SK-N-SH (cell line): ENCODE measurements around the gene ARSJ. TPM values are rescaled to one million over a fixed set of nuclear protein-coding genes. Genes with fewer than 3 reads are reported as not detected.

Experiments used
- CTCF ChIA-PET: fragments of 300-600, 350-600 bp; formaldehyde crosslinking; extraction: SDS; loops from one replicate; lab custom pipeline; 2021; lab: Yijun Ruan, JAX
- POLR2A ChIA-PET: fragments of 350-600 bp; sonication (Branson Sonifier 250); formaldehyde crosslinking; extraction: SDS; loops from one replicate; lab custom pipeline; 2020; ENCODE audit warnings: antibody characterized with exemption, inconsistent platforms; lab: Yijun Ruan, JAX
- DNase-seq: peaks from one replicate; pipeline ENCODE4 v3.0.0; 2012
- H2AFZ ChIP-seq: fragments of 200-600 bp; sonication (generic); 2 replicates; pipeline ENCODE4 v1.8.1; 2016; ENCODE audit warnings: antibody characterized with exemption, mild to moderate bottlenecking, low read depth
- H3F3A ChIP-seq: fragments of 200-600 bp; sonication (generic); replicated peaks from 2 replicates; pipeline ENCODE3; 2016; ENCODE audit warnings: antibody characterized with exemption, mild to moderate bottlenecking; ENCODE audit not compliant: insufficient read depth
- H3K27ac ChIP-seq, 2 experiments: fragments of 200-500 bp in 1 of 2; fragments of 200-600 bp in 1 of 2; sonication (Bioruptor generic) in 1 of 2; sonication (generic), shearing (Covaris generic) in 1 of 2; 2 replicates each; pipeline versions ENCODE4 v1.5.1 to v1.6.1; 2014 to 2016; ENCODE audit warnings: low read depth in 2 of 2, inconsistent platforms in 1 of 2, low read length in 1 of 2, mild to moderate bottlenecking in 1 of 2, mixed read lengths in 1 of 2
- H3K27me3 ChIP-seq: fragments of 200-600 bp; sonication (generic), shearing (Covaris generic); 2 replicates; pipeline ENCODE4 v1.6.1; 2016; ENCODE audit warnings: mixed run types; ENCODE audit not compliant: insufficient read depth
- H3K36me3 ChIP-seq, 2 experiments: fragments of 200-500 bp in 1 of 2; fragments of 200-600 bp in 1 of 2; sonication (Bioruptor generic) in 1 of 2; sonication (generic) in 1 of 2; replicated peaks in 1 of 2; 2 replicates each; pipeline versions ENCODE3 to v1.5.1; 2014 to 2016; ENCODE audit warnings: low read length in 1 of 2, mild to moderate bottlenecking in 1 of 2; ENCODE audit not compliant: insufficient read depth in 2 of 2, control insufficient read depth in 1 of 2
- H3K4me1 ChIP-seq, 2 experiments: fragments of 200-500 bp in 1 of 2; fragments of 200-600 bp in 1 of 2; sonication (Bioruptor generic) in 1 of 2; sonication (generic), shearing (Covaris generic) in 1 of 2; 2 replicates each; pipeline versions ENCODE4 v1.5.1 to v1.6.1; 2014 to 2016; ENCODE audit warnings: low read depth in 1 of 2, low read length in 1 of 2, mixed run types in 1 of 2; ENCODE audit not compliant: insufficient read depth in 2 of 2, control insufficient read depth in 1 of 2
- H3K4me2 ChIP-seq: fragments of 200-600 bp; sonication (generic), shearing (Covaris generic); 2 replicates; pipeline ENCODE4 v1.6.1; 2017; ENCODE audit warnings: mixed run types
- H3K4me3 ChIP-seq, 2 experiments: fragments of 200-500 bp in 1 of 2; fragments of 200-600 bp in 1 of 2; sonication (Bioruptor generic) in 1 of 2; sonication (generic), shearing (Covaris generic) in 1 of 2; 2 replicates each; pipeline versions ENCODE4 v1.5.1 to v1.8.1; 2014 to 2016; ENCODE audit warnings: low read depth in 2 of 2, inconsistent platforms in 1 of 2, low read length in 1 of 2, mild to moderate bottlenecking in 1 of 2, mixed read lengths in 1 of 2, moderate library complexity in 1 of 2
- H3K79me2 ChIP-seq: fragments of 200-600 bp; sonication (generic); 2 replicates; pipeline ENCODE4 v1.8.1; 2017; ENCODE audit warnings: mild to moderate bottlenecking; ENCODE audit not compliant: insufficient read depth
- H3K9ac ChIP-seq: fragments of 200-600 bp; sonication (generic); 2 replicates; pipeline ENCODE4 v1.6.1; 2017; ENCODE audit warnings: mixed run types
- H3K9me2 ChIP-seq: fragments of 200-600 bp; sonication (generic); 2 replicates; pipeline ENCODE4 v1.6.1; 2017; ENCODE audit warnings: mixed run types
- H3K9me3 ChIP-seq: fragments of 200-600 bp; sonication (generic); 2 replicates; pipeline ENCODE4 v1.6.1; 2017; ENCODE audit warnings: mixed run types, mild to moderate bottlenecking, moderate library complexity
- H4K20me1 ChIP-seq: fragments of 200-600 bp; sonication (generic); 2 replicates; pipeline ENCODE4 v1.6.1; 2017; ENCODE audit warnings: mild to moderate bottlenecking, mixed run types; ENCODE audit not compliant: insufficient read depth
- EZH2phosphoT487 ChIP-seq: fragments of 200-600 bp; sonication (generic); IDR thresholded peaks from 2 replicates; pipeline ENCODE4 v1.6.1; 2017; ENCODE audit warnings: low read depth, mixed run types, mild to moderate bottlenecking, antibody characterized with exemption, moderate library complexity, borderline replicate concordance
- FOSL2 ChIP-seq: IDR thresholded peaks from 2 replicates; pipeline ENCODE4 v1.4.0; 2012; ENCODE audit warnings: low read depth, mild to moderate bottlenecking, moderate library complexity, borderline replicate concordance
- GABPA ChIP-seq: IDR thresholded peaks from 2 replicates; pipeline ENCODE4 v1.4.0; 2012; ENCODE audit warnings: low read depth, mild to moderate bottlenecking
- MEF2A ChIP-seq: IDR thresholded peaks from 2 replicates; pipeline ENCODE4 v1.4.0; 2012; ENCODE audit warnings: low read depth, borderline replicate concordance
- MXI1 ChIP-seq: IDR thresholded peaks from 2 replicates; pipeline ENCODE4 v1.6.1; 2012; ENCODE audit warnings: mild to moderate bottlenecking, low read depth, low read length, improper control_type of control experiment
- USF2 ChIP-seq: fragments of 150-350 bp; IDR thresholded peaks from 2 replicates; pipeline ENCODE4 v1.6.1; 2017; ENCODE audit warnings: antibody characterized with exemption, low read length, low read depth, borderline replicate concordance
- WGBS: methylation state at CpG from one replicate; pipeline ENCODE4 v1.1.6; 2017; ENCODE audit warnings: low lambda C conversion rate; 5-methylcytosine and 5-hydroxymethylcytosine counted together
- polyA plus RNA-seq, 3 experiments: library from polyadenylated mRNA; depleted of rRNA; stranded (reverse); fragments of >200 nt; gene quantifications; 2 replicates each; pipeline ENCODE4 v1.2.3, GENCODE V29; 2012
- TF ChIP-seq, protein P1 (sequence below): IDR thresholded peaks from 2 replicates; pipeline ENCODE4 v1.4.0; 2012; ENCODE audit warnings: low read depth

ARSJ gene
- polyA plus RNA-seq, 1 of the 3 experiments (the other 2 are of a cell fraction): 30.4 TPM

DNA sequence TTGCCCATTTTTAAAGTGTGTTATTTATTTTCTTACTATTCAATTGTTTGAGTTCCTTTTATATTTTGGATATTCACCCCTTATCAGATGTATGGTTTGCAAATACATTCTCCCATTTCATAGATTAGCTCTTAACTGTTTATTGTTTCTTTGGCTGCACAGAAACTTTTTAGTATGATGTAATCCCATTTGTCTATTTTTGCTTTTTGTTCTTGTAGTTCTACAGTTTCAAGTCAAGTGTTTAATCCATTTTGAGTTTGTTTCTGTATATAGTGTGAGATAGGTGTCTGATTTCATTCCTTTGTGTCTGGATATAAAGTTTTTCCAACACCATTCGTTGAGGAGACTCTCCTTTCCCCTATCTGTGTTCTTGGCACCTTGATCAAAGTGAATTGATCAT is 120.5 kb downstream of the ARSJ start:
- POLR2A ChIA-PET: no interaction called here
- Histone ChIP-seq H3K9me2 (no peaks in the 10 kb centered on the region), H3K4me3 (no peak overlapping the region)

GRCh38 chr4:113851816-113852215 is 127.6 kb downstream of the ARSJ start:
- no peak for DNase-seq
- Histone ChIP-seq H3K9ac (no peak overlapping the region), H3K79me2 (no peaks in the 10 kb centered on the region), H3K9me2 (no peaks in the 10 kb centered on the region), H4K20me1 (no peaks in the 10 kb centered on the region), H3K4me1 (peaks cover 0 to 5% of the 10 kb centered on the region in 2 experiments; a peak in 1 of 4 replicates), H2AFZ (no peak overlapping the region), H3K9me3 (no peaks in the 10 kb centered on the region), H3K4me2 (no peak overlapping the region), H3F3A (no peaks in the 10 kb centered on the region), H3K27me3 (no peaks in the 10 kb centered on the region), H3K4me3 (no peak overlapping the region), H3K36me3 (no peaks in the 10 kb centered on the region), H3K27ac (no peak overlapping the region)
- POLR2A ChIA-PET: no interaction called here
- CTCF ChIA-PET: no interaction called here
- WGBS: 60% methylated on average over 5 of the region's 5 CpGs
- no peak for TF ChIP-seq GABPA
- no peak for TF ChIP-seq USF2
- TF ChIP-seq MEF2A: no peak
- TF ChIP-seq, protein P1, sequence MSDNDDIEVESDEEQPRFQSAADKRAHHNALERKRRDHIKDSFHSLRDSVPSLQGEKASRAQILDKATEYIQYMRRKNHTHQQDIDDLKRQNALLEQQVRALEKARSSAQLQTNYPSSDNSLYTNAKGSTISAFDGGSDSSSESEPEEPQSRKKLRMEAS: no peak
- TF ChIP-seq FOSL2: no peak
- no peak for TF ChIP-seq EZH2phosphoT487

More for the DNA sequence above, 120.5 kb downstream of the ARSJ start:
- no peaks in the 10 kb centered on the region for H3K4me1 ChIP-seq
- no peaks in the 10 kb centered on the region for H3K36me3 ChIP-seq
- 11% methylated on average over 1 of the region's 1 CpG for WGBS
- CTCF ChIA-PET: no interaction called here
- no peak overlapping the region for H3K27ac ChIP-seq
- no peak for TF ChIP-seq MXI1
- TF ChIP-seq MEF2A: no peak
- TF ChIP-seq, all 33 proteins: peak for 0
- no peaks in the 10 kb centered on the region for H3F3A ChIP-seq
- H2AFZ ChIP-seq: no peak overlapping the region
- H4K20me1 ChIP-seq: no peaks in the 10 kb centered on the region
- no peaks in the 10 kb centered on the region for H3K79me2 ChIP-seq
- no peaks in the 10 kb centered on the region; the same call in 1 of the 2 replicates for H3K9me3 ChIP-seq
- H3K9ac ChIP-seq: no peak overlapping the region
- H3K4me2 ChIP-seq: no peak overlapping the region
- H3K27me3 ChIP-seq: no peaks in the 10 kb centered on the region
- DNase-seq: no peak

Other genes with a start within 250 kb of the ARSJ start
- gene CAMK2D, start 217.9 kb downstream of the ARSJ start, polyA plus RNA-seq (2012; rRNA removed): 17.0 and 23.8 TPM in 2 replicates